Heart left ventricle (tissue), 16 donors: ENCODE data around the gene PCDHB7. TPM values are rescaled to one million over a fixed set of nuclear protein-coding genes. Genes with fewer than 3 reads are reported as not detected.
"Not testable (repeated sequence)": the region's sequence is repeated elsewhere in the genome, so short reads cannot be mapped to it uniquely, and the experiment has no call there.

Experiments
- ATAC-seq, 4 donors: fragments of 200-7000 bp; cut with Tn5 transposase; one replicate each; pipeline ENCODE4 v1.9.1; 2020 to 2022; ENCODE audit warnings: moderate library complexity in 4 of 4, mild to moderate bottlenecking in 3 of 4, moderate number of reproducible peaks in 1 of 4
- DNase-seq, 5 donors: peaks; one replicate each; pipeline ENCODE4 v3.0.0-alpha.2; 2020
- H3K27ac ChIP-seq, 12 donors: fragments of 200-600 bp; sonication (generic) in 4 of 12; one replicate each; pipeline versions ENCODE4 v1.5.0 to v1.8.0; 2016 to 2022; ENCODE audit warnings: mild to moderate bottlenecking in 2 of 12
- H3K27me3 ChIP-seq, 9 donors: fragments of 200-600 bp; sonication (generic) in 2 of 9; one replicate each; pipeline versions ENCODE4 v1.5.1 to v1.8.0; 2016 to 2022; ENCODE audit warnings: mild to moderate bottlenecking in 3 of 9
- H3K36me3 ChIP-seq, 9 donors: fragments of 200-600 bp; sonication (generic) in 2 of 9; one replicate each; pipeline versions ENCODE4 v1.5.0 to v1.8.0; 2018 to 2022; ENCODE audit warnings: mild to moderate bottlenecking in 2 of 9
- H3K4me1 ChIP-seq, 12 donors: fragments of 200-600 bp; sonication (generic) in 4 of 12; one replicate each; pipeline versions ENCODE4 v1.5.0 to v1.8.0; 2016 to 2022; ENCODE audit warnings: mild to moderate bottlenecking in 3 of 12
- H3K4me3 ChIP-seq, 12 donors: fragments of 200-600 bp; sonication (generic) in 4 of 12; one replicate each; pipeline versions ENCODE4 v1.5.0 to v1.8.0; 2017 to 2022; ENCODE audit warnings: mild to moderate bottlenecking in 9 of 12, moderate library complexity in 4 of 12
- H3K9me3 ChIP-seq, 12 donors: fragments of 200-600 bp; sonication (generic) in 4 of 12; one replicate each; pipeline versions ENCODE4 v1.5.0 to v1.8.0; 2016 to 2022; ENCODE audit warnings: mild to moderate bottlenecking in 1 of 12
- CTCF ChIP-seq, 12 donors: fragments of 200-600 bp; sonication (generic) in 4 of 12; IDR thresholded peaks; one replicate each; pipeline versions ENCODE4 v1.5.0 to v1.8.0; 2018 to 2022; ENCODE audit warnings: antibody characterized with exemption in 12 of 12, mild to moderate bottlenecking in 5 of 12
- POLR2A ChIP-seq, 2 donors: fragments of 450-650 bp; IDR thresholded peaks; one replicate each; pipeline ENCODE4 v1.6.1; 2017; ENCODE audit warnings: antibody characterized with exemption in 2 of 2, mild to moderate bottlenecking in 2 of 2, moderate library complexity in 2 of 2
- WGBS, 4 donors: extraction: QIAGEN DNeasy Blood & Tissue Kit in 2 of 4; methylation state at CpG; one replicate each; pipeline versions ENCODE4 v1.1.5 to v1.1.7; 2013 to 2018; 5-methylcytosine and 5-hydroxymethylcytosine counted together
- intact Hi-C, 10 donors: fragments of 100-400 bp; cut with DNase I; formaldehyde crosslinking; loops; one replicate each; pipeline versions ENCODE4 v1.11.1 to v1.14.2; 2022
- polyA plus RNA-seq, 2 donors: library from polyadenylated mRNA; stranded (reverse); fragments of 200-250 nt; gene quantifications; one replicate each; pipeline ENCODE4 v1.2.3, GENCODE V29; 2013
- total RNA-seq, 9 donors: library from RNA; depleted of rRNA in 2 of 9; stranded (reverse); fragments of >200 nt in 2 of 9; fragmentation: NEBNext Ultra II Directional in 3 of 9; extraction: Animal tissue kit (Norgen Biotek cat#: 25700) in 3 of 9; gene quantifications; one replicate each; pipeline versions ENCODE4 v1.1.0 to v1.2.4, GENCODE V29; 2016 to 2023
- donor health status: ischemic (EF 13 %, LVEDD 7.1; RV severe dilation, severe dysfunction).
- donor health status: healthy with polysubstance abuse.
- donor health status: DM: no; HTN: yes; CAD: no.
- donor health status: DM: no; HTN: no; CAD: no.
- donor health status: ischemic (EF 25% LVEDD 6.9; RV normal size, moderate dysfunction).
- donor health status: ischemic (EF 25% LVEDD 5.7; RV mildly dilated, moderate dysfunction).
- donor health status: healthy.
- donor health status: DM: yes; HTN: yes; CAD: no.
- donor health status: ischemic (EF 35%, LVEDD 5.7; RV mildly dilated, moderate dysfunction).
- donor health status: nonischemic (EF 11% LVEDD 7.7; RV severe dilation, severe dysfunction).
- donor health status: DM: yes; HTN: yes; CAD: no.
- donor health status: PGD.
- donor health status: ischemic (EF 29% LVEDD 5.4; RV normal size, mild dysfunction).
- donor health status: nonischemic (EF 23%, LVEDD 6.1; RV moderate dilation, normal function).

PCDHB7 gene
- total and polyA plus RNA-seq, 11 donors: 0.19 to 1.3 (median 0.76) TPM

- 29 to 50% (median 38%) methylated on average over 13 of the region's 13 CpGs for WGBS, 4 donors
- peaks cover 0 to 38% (median 4%) of the 10 kb centered on the region in 9 donors for H3K27me3 ChIP-seq
- no peak for ATAC-seq
- DNase-seq: no peak
- no peaks in the 10 kb centered on the region for H3K4me1 ChIP-seq
- H3K9me3 ChIP-seq: peaks cover 0 to 98% (median 43%) of the 10 kb centered on the region in 12 donors
- H3K36me3 ChIP-seq: no peaks in the 10 kb centered on the region
- TF ChIP-seq CTCF (IDR thresholded peaks at IDR 0.05): no peak
- TF ChIP-seq POLR2A (IDR thresholded peaks at IDR 0.05): no peak
- H3K27ac ChIP-seq: no peak overlapping the region
- no peak overlapping the region for H3K4me3 ChIP-seq
- intact Hi-C loops: no loop called here
Measured at GRCh38 chr5:141150993-141151325, 21.5 kb upstream of the PCDHB7 start.

GRCh38 chr5:141151632-141152031 is 20.8 kb upstream of the PCDHB7 start:
- ATAC-seq, H3K27ac ChIP-seq, H3K4me1 ChIP-seq, intact Hi-C loops, H3K36me3 ChIP-seq, H3K4me3 ChIP-seq: not testable (repeated sequence)
- H3K27me3 ChIP-seq: peaks cover 0 to 44% (median 8%) of the 10 kb centered on the region in 9 donors
- peak in 1 of 5 donors; percentile 54 for DNase-seq
- H3K9me3 ChIP-seq: peaks cover 0 to 98% (median 49%) of the 10 kb centered on the region in 12 donors
- 31 to 47% (median 32%) methylated on average over 20 to 40 of the region's 41 CpGs for WGBS, 4 donors

GRCh38 chr5:141152096-141152495 is 20.3 kb upstream of the PCDHB7 start:
- H3K4me1 ChIP-seq, intact Hi-C loops, DNase-seq, H3K27ac ChIP-seq, H3K4me3 ChIP-seq, ATAC-seq, H3K36me3 ChIP-seq: not testable (repeated sequence)
- 25 to 29% (median 26%) methylated on average over 18 to 36 of the region's 36 CpGs for WGBS, 4 donors
- peaks cover 0 to 49% (median 9%) of the 10 kb centered on the region in 9 donors for H3K27me3 ChIP-seq
- peaks cover 0 to 98% (median 54%) of the 10 kb centered on the region in 12 donors for H3K9me3 ChIP-seq

GRCh38 chr5:141155540-141156374 is 16.7 kb upstream of the PCDHB7 start:
- H3K9me3 ChIP-seq: peaks cover 0 to 90% (median 39%) of the 10 kb centered on the region in 12 donors

GRCh38 chr5:141157356-141157755 is 15.1 kb upstream of the PCDHB7 start:
- WGBS, 4 donors: 0 to 34% (median 30%) methylated on average over 1 to 38 of the region's 38 CpGs
- H3K27ac ChIP-seq, H3K4me1 ChIP-seq, H3K4me3 ChIP-seq, ATAC-seq, H3K36me3 ChIP-seq, intact Hi-C loops: not testable (repeated sequence)
- peaks cover 0 to 36% (median 10%) of the 10 kb centered on the region in 9 donors for H3K27me3 ChIP-seq
- peak in 1 of 5 donors; percentile 28 for DNase-seq
- H3K9me3 ChIP-seq: peaks cover 0 to 93% (median 33%) of the 10 kb centered on the region in 12 donors

More at GRCh38 chr5:141155540-141156374, 16.7 kb upstream of the PCDHB7 start:
- TF ChIP-seq POLR2A (IDR thresholded peaks at IDR 0.05) (no peak), CTCF (IDR thresholded peaks at IDR 0.05) (peak in 2 of 12 donors; percentile 6)
- no peak overlapping the region for H3K27ac ChIP-seq
- H3K36me3 ChIP-seq: no peaks in the 10 kb centered on the region
- ATAC-seq (no peak), DNase-seq (no peak)
- H3K27me3 ChIP-seq: peaks cover 0 to 48% (median 10%) of the 10 kb centered on the region in 9 donors
- WGBS, 4 donors: 28 to 40% (median 34%) methylated on average over 21 of the region's 21 CpGs
- H3K4me1 ChIP-seq: no peaks in the 10 kb centered on the region
- H3K4me3 ChIP-seq: peak overlapping the region in 2 of 12 donors; percentile 7 to 16
- intact Hi-C loops: no loop called here

GRCh38 chr5:141157901-141158300 is 14.5 kb upstream of the PCDHB7 start:
- intact Hi-C loops: not testable (repeated sequence)

GRCh38 chr5:141174291-141175104 is 2.1 kb downstream of the PCDHB7 start:
- intact Hi-C loops: loop anchor here in 3 of 10 donors (10.0 kb wide), 1 partner anchor 390 kb away; no protein-coding TSS in a partner anchor
- not testable (repeated sequence) for H3K4me1 ChIP-seq, ATAC-seq, DNase-seq, H3K27ac ChIP-seq, H3K4me3 ChIP-seq, H3K36me3 ChIP-seq
- Histone ChIP-seq H3K27me3 (peaks cover 0 to 51% (median 31%) of the 10 kb centered on the region in 9 donors), H3K9me3 (peaks cover 0 to 74% (median 19%) of the 10 kb centered on the region in 12 donors)
- WGBS, 4 donors: 34 to 38% (median 35%) methylated on average over 40 to 79 of the region's 79 CpGs

More at GRCh38 chr5:141157901-141158300, 14.5 kb upstream of the PCDHB7 start:
- H3K4me1 ChIP-seq, ATAC-seq, H3K36me3 ChIP-seq, H3K27ac ChIP-seq, H3K4me3 ChIP-seq: not testable (repeated sequence)
- peaks cover 0 to 93% (median 37%) of the 10 kb centered on the region in 12 donors for H3K9me3 ChIP-seq
- 25 to 49% (median 35%) methylated on average over 5 to 22 of the region's 28 CpGs for WGBS, 4 donors
- peaks cover 0 to 30% (median 10%) of the 10 kb centered on the region in 9 donors for H3K27me3 ChIP-seq
- DNase-seq: peak in 1 of 5 donors; percentile 30
